ENCODE data around the gene ZBTB16.

The ZBTB16 gene

DNA sequence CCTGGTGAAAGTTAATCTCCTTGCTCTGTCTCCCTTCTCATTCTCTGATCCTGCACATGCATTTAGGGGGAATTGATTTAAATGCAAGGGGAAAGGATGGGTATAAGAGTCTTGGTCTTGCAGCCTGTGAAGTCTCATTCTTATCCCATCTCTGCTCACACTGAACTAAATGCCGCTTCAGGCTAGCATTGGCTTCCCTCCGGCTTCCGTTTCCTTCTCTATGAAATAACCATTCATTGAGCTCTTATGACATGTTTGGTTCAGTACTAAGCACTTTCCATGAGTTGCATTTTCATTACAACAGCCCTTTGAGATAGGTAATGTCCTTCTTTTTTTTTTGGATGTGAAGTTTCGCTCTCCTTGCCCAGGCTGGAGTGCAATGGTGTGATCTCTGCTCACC, 5.6 kb downstream of the ZBTB16 start:
- no peak for DNase-seq (ENCODE audit: low spot score)

- no peak for DNase-seq (ENCODE audit: low spot score)
Measured at GRCh38 chr11:114066046-114066648, 6.6 kb downstream of the ZBTB16 start.

GRCh38 chr11:114068327-114068726, 8.8 kb downstream of the ZBTB16 start:
- DNase-seq (ENCODE audit: low spot score) = no peak

- no peak for DNase-seq (ENCODE audit: low spot score)
Measured at GRCh38 chr11:114070464-114071139, 11.1 kb downstream of the ZBTB16 start.

- no peak for DNase-seq (ENCODE audit: low spot score)
Measured at GRCh38 chr11:114073007-114073827, 13.7 kb downstream of the ZBTB16 start.

- DNase-seq (ENCODE audit: low spot score) = no peak
Measured at GRCh38 chr11:114073828-114074381, 14.4 kb downstream of the ZBTB16 start.

- no peak for DNase-seq (ENCODE audit: low spot score)
Measured at GRCh38 chr11:114074546-114075343, 15.2 kb downstream of the ZBTB16 start.

- DNase-seq (ENCODE audit: low spot score) = no peak
Measured at GRCh38 chr11:114075344-114075610, 15.8 kb downstream of the ZBTB16 start.

- DNase-seq (ENCODE audit: low spot score) = no peak
Measured at GRCh38 chr11:114075891-114076441, 16.5 kb downstream of the ZBTB16 start.

DNA sequence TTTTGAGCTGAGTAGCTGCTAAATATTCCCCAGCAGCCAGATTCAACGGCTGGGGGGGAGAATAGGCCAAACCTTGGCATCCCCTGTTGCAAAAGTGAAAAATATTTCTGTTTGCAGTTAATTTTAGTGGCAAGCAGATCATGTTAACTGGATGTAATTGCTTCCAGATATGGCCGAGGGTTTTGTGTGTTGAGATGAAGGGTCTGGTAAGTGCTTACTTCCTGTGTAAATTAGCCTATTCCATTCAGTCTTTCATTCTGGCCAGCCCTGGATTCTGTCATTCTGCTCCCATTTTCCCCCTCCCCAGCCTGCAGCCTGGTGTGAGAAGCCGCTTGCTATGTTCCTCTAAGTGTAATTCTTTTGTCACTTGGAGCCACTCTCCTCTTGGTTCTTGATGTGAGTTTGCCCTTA, 17.4 kb downstream of the ZBTB16 start:
- DNase-seq (ENCODE audit: low spot score) = no peak

- DNase-seq (ENCODE audit: low spot score) = no peak
Measured at GRCh38 chr11:114077482-114078305, 18.2 kb downstream of the ZBTB16 start.

DNA sequence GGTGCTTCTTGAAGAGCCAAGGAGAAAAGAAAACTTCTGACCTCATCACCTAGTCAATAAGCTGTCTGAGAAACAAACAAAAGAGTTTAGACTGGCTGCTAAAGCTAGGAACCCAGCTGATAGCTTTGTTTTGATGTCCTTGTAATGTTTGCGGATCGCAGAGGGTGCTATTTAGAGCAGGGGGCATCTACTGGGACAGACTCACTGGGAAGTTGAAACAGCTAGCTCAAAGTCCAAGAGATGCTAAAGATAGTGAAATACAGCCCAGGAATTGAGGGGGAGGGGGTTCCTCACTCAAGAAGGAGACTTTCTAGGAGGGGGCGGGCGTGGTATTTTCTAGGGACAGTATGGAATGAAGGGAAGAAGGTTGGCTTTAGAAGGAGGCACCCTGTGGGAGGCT, 18.9 kb downstream of the ZBTB16 start:
- DNase-seq (ENCODE audit: low spot score) = peak; percentile 46

DNA sequence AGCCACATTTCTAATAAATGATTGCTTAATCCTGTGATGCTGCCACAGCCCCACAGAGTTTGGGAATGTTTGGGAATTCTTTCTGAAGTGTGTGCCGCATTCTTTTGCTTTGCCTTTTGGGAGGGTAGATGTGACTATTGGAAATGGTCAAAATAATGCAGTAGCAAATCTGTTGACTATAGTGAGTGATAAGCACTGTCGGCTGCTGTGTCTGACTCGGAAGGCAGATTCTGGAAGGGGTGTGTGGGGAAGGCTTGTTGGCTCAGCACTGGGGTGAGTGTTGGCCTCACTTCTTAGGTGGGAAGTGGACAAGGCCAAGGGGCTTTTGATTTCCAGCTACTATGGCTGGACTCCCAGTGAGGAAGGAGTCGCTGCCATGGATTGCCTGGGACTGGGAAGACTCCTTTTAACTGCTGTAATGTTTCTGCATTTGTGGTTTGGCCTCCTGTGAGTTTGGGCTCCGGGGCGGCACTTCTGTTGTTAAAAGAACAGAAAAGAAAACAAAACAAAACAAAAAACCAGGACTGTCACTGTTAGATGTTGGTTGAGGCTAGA, 20.1 kb downstream of the ZBTB16 start:
- DNase-seq (ENCODE audit: low spot score) = no peak

- DNase-seq (ENCODE audit: low spot score) = no peak
Measured at GRCh38 chr11:114080219-114080618, 20.7 kb downstream of the ZBTB16 start.

- DNase-seq (ENCODE audit: low spot score) = no peak
Measured at GRCh38 chr11:114080769-114081168, 21.3 kb downstream of the ZBTB16 start.

DNA sequence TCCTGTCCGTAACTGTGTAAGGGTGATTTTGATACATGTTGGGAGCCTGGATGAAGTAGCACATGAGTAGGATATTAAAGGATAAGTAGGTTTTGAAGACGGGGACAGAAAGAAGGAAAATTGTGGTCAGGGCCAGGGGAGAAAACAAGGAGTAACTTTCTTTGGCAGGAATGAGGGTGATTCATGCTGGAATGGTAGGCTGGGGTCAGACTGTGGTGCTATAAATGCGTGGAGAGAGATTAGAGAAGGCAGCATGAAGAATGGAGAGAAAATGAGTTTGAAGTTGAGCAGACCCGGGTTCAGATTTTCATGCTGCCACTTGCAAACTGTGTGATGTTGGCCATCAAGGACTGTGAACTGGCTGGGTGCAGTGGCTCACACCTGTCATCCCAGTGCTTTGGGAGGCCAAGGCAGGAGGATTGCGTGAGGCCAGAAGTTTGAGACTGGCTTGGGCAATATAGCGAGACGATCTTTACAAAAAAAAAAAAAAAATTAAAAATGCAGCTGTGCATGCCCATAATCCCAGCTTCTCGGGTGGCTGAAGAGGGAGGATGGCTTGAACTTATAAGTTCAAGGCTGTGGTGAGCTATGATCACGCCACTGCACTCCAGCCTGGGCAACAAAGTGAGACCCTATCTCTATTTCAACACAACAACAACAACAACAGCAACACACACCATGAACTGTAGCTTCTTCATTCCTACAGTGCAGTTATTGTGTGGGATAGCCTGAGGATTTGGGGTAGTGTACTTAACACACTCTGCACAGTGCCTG, 22.3 kb downstream of the ZBTB16 start:
- no peak for DNase-seq (ENCODE audit: low spot score)

DNA sequence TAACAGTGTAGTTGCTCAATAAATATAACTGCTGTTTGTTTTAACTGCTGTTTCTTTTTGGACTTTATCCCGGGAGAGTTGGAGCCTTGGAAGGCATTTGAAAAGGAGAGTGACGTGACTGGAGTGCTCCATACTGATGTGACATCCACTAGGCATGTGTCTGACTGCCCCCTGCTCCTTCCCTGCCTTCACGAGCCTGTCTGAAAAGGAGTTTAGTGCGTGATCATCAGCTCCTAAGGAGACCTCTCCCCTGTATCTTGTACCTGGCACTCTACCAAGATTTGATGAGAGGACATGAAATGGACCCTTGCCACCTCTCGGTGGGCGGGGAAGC, 22.9 kb downstream of the ZBTB16 start:
- DNase-seq (ENCODE audit: low spot score) = no peak

GRCh38 chr11:114082767-114083181, 23.3 kb downstream of the ZBTB16 start:
- DNase-seq (ENCODE audit: low spot score) = no peak

GRCh38 chr11:114083391-114084252, 24.1 kb downstream of the ZBTB16 start:
- no peak for DNase-seq (ENCODE audit: low spot score)
